Mesenchymal stem cell (in vitro differentiated cells and primary cell): ENCODE results near the gene SUPT3H.

Experiments used
- DNase-seq: peaks from one replicate; pipeline ENCODE4 v3.0.0-alpha.2; 2013
- H2AFZ ChIP-seq: one replicate; pipeline ENCODE4 v1.6.1; 2013; ENCODE audit warnings: low read depth, mild to moderate bottlenecking, control low read depth, inconsistent platforms, low read length, moderate library complexity
- H2AK5ac ChIP-seq: 2 replicates; pipeline ENCODE4 v1.6.1; 2013; ENCODE audit warnings: low read length, moderate library complexity, mild to moderate bottlenecking, inconsistent platforms; ENCODE audit not compliant: severe bottlenecking
- H2BK120ac ChIP-seq: one replicate; pipeline ENCODE4 v1.6.1; 2013; ENCODE audit warnings: low read depth, mild to moderate bottlenecking, inconsistent platforms, low read length, moderate library complexity
- H2BK12ac ChIP-seq, 2 experiments: one replicate each; pipeline ENCODE4 v1.6.1; 2013; ENCODE audit warnings: inconsistent platforms in 2 of 2, low read length in 2 of 2, mild to moderate bottlenecking in 2 of 2, moderate library complexity in 2 of 2, control low read depth in 1 of 2
- H2BK15ac ChIP-seq: one replicate; pipeline ENCODE4 v1.6.1; 2013; ENCODE audit warnings: mild to moderate bottlenecking, low read depth, inconsistent platforms; ENCODE audit not compliant: poor library complexity, severe bottlenecking
- H2BK5ac ChIP-seq: 2 replicates; pipeline ENCODE4 v1.6.1; 2013; ENCODE audit warnings: low read depth, mild to moderate bottlenecking, low read length, control low read depth, inconsistent platforms; ENCODE audit not compliant: poor library complexity, severe bottlenecking
- H3K14ac ChIP-seq, 2 experiments: one replicate each; pipeline ENCODE4 v1.6.1; 2013; ENCODE audit warnings: inconsistent platforms in 2 of 2, low read length in 2 of 2, control low read depth in 1 of 2, mild to moderate bottlenecking in 1 of 2, moderate library complexity in 1 of 2
- H3K18ac ChIP-seq, 2 experiments: one replicate each; pipeline ENCODE4 v1.6.1; 2013; ENCODE audit warnings: inconsistent platforms in 2 of 2, low read length in 2 of 2, control low read depth in 1 of 2, low read depth in 1 of 2, mild to moderate bottlenecking in 1 of 2
- H3K23ac ChIP-seq, 2 experiments: one replicate each; pipeline ENCODE4 v1.6.1; 2013; ENCODE audit warnings: inconsistent platforms in 2 of 2, low read length in 2 of 2, mild to moderate bottlenecking in 2 of 2, moderate library complexity in 2 of 2, control low read depth in 1 of 2
- H3K27ac ChIP-seq: 2 replicates; pipeline ENCODE4 v1.5.1; 2013; ENCODE audit warnings: mild to moderate bottlenecking, moderate library complexity, low read length, control low read depth, inconsistent platforms; ENCODE audit not compliant: poor library complexity, severe bottlenecking
- H3K27me3 ChIP-seq, 2 experiments: 2 replicates each; pipeline versions ENCODE4 v1.6.1 to v1.7.0; 2013; ENCODE audit warnings: low read length in 2 of 2, mild to moderate bottlenecking in 2 of 2, moderate library complexity in 2 of 2, control low read depth in 1 of 2, inconsistent platforms in 1 of 2; ENCODE audit not compliant: control insufficient read depth in 1 of 2, insufficient read depth in 1 of 2
- H3K36me3 ChIP-seq, 2 experiments: 2 replicates each; pipeline versions ENCODE4 v1.6.1 to v1.7.0; 2013; ENCODE audit warnings: low read length in 2 of 2, control low read depth in 1 of 2, inconsistent platforms in 1 of 2, low read depth in 1 of 2, mild to moderate bottlenecking in 1 of 2; ENCODE audit not compliant: insufficient read depth in 2 of 2, control insufficient read depth in 1 of 2
- H3K4ac ChIP-seq, 2 experiments: one replicate each; pipeline ENCODE4 v1.6.1; 2013; ENCODE audit warnings: inconsistent platforms in 2 of 2, low read length in 2 of 2, mild to moderate bottlenecking in 2 of 2, moderate library complexity in 2 of 2, control low read depth in 1 of 2, low read depth in 1 of 2
- H3K4me1 ChIP-seq: 2 replicates; pipeline ENCODE4 v1.6.1; 2013; ENCODE audit warnings: low read depth, low read length, control low read depth; ENCODE audit not compliant: control insufficient read depth, insufficient read depth
- H3K4me2 ChIP-seq: 2 replicates; pipeline ENCODE4 v1.6.1; 2013; ENCODE audit warnings: low read length, mild to moderate bottlenecking, inconsistent platforms; ENCODE audit not compliant: poor library complexity, severe bottlenecking
- H3K4me3 ChIP-seq, 2 experiments: 2 replicates each; pipeline versions ENCODE4 v1.5.1 to v1.7.0; 2013; ENCODE audit warnings: low read length in 2 of 2, mild to moderate bottlenecking in 2 of 2, control low read depth in 1 of 2, low read depth in 1 of 2; ENCODE audit not compliant: insufficient read depth in 1 of 2
- H3K79me1 ChIP-seq: replicated peaks from 2 replicates; pipeline ENCODE4 v1.6.1; 2013; ENCODE audit warnings: mild to moderate bottlenecking, control low read depth, low read length, inconsistent platforms; ENCODE audit not compliant: poor library complexity, severe bottlenecking
- H3K9ac ChIP-seq: 2 replicates; pipeline ENCODE4 v1.7.0; 2013; ENCODE audit warnings: mild to moderate bottlenecking, low read length, moderate library complexity
- H3K9me3 ChIP-seq: 2 replicates; pipeline ENCODE4 v1.7.0; 2013; ENCODE audit warnings: mild to moderate bottlenecking, low read length; ENCODE audit not compliant: control insufficient read depth
- H4K8ac ChIP-seq: one replicate; pipeline ENCODE4 v1.6.1; 2013; ENCODE audit warnings: inconsistent platforms, mild to moderate bottlenecking, low read length, moderate library complexity
- H4K91ac ChIP-seq: one replicate; pipeline ENCODE4 v1.6.1; 2013; ENCODE audit warnings: mild to moderate bottlenecking, low read length, inconsistent platforms
- WGBS: methylation state at CpG from one replicate; pipeline ENCODE4 v1.1.7; 2013; ENCODE audit warnings: mixed read lengths; 5-methylcytosine and 5-hydroxymethylcytosine counted together

The SUPT3H gene

GRCh38 chr6:44898296-44898930 is 479.3 kb downstream of the SUPT3H start:
- H3K23ac ChIP-seq = no peak overlapping the region
- peak; percentile 26 for DNase-seq
- 81% methylated on average over 10 of the region's 10 CpGs for WGBS

DNA sequence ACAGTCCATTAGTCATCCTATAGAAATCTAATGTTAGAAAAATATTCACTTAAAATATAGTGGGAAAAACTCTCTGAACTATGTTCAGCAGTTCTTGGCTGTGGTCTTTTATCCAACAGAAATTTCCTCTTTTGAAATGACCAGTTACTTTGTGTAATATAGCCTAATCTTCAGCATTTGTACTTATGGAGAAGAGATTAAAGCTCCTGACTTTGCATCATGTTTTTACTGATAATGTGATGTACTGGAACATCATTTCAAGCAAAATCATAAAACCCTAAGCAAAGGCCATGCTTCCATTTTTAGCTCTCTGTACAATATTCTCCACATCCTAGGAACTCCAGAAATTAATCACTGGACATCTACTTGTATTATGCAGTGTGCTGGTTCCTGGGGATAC is 480.4 kb downstream of the SUPT3H start:
- Histone ChIP-seq H4K91ac (no peak overlapping the region), H2AK5ac (no peak overlapping the region), H4K8ac (no peak overlapping the region), H2BK5ac (no peak overlapping the region), H3K4ac (no peak overlapping the region), H2BK12ac (no peak overlapping the region), H3K23ac (no peak overlapping the region), H3K4me3 (no peak overlapping the region), H3K4me1 (peaks cover 3% of the 10 kb centered on the region), H3K27ac (no peak overlapping the region), H3K14ac (no peak overlapping the region), H2BK15ac (no peak overlapping the region), H2AFZ (no peak overlapping the region), H3K27me3 (no peaks in the 10 kb centered on the region), H2BK120ac (no peak overlapping the region), H3K36me3 (no peaks in the 10 kb centered on the region), H3K79me1 (no peaks in the 10 kb centered on the region), H3K18ac (no peak overlapping the region), H3K4me2 (no peak overlapping the region), H3K9me3 (no peaks in the 10 kb centered on the region), H3K9ac (no peak overlapping the region)
- DNase-seq = no peak

More at GRCh38 chr6:44898296-44898930, 479.3 kb downstream of the SUPT3H start:
- H3K36me3 ChIP-seq = no peaks in the 10 kb centered on the region
- H2BK120ac ChIP-seq = no peak overlapping the region
- no peak overlapping the region for H2BK12ac ChIP-seq
- H2BK5ac ChIP-seq = no peak overlapping the region
- no peak overlapping the region for H2BK15ac ChIP-seq
- H3K27ac ChIP-seq = no peak overlapping the region
- H4K8ac ChIP-seq = no peak overlapping the region
- no peak overlapping the region for H3K4me2 ChIP-seq
- no peak overlapping the region for H3K9ac ChIP-seq
- peaks cover 3% of the 10 kb centered on the region for H3K4me1 ChIP-seq
- H3K18ac ChIP-seq = no peak overlapping the region
- H4K91ac ChIP-seq = no peak overlapping the region
- no peak overlapping the region for H3K14ac ChIP-seq
- no peaks in the 10 kb centered on the region for H3K9me3 ChIP-seq
- H3K79me1 ChIP-seq = no peaks in the 10 kb centered on the region
- no peak overlapping the region for H3K4ac ChIP-seq
- no peak overlapping the region for H3K4me3 ChIP-seq
- H3K27me3 ChIP-seq = no peaks in the 10 kb centered on the region
- H2AFZ ChIP-seq = no peak overlapping the region
- no peak overlapping the region for H2AK5ac ChIP-seq

- H2BK120ac ChIP-seq = no peak overlapping the region
- no peak overlapping the region for H3K14ac ChIP-seq
- no peak overlapping the region for H3K4me3 ChIP-seq
- H2BK15ac ChIP-seq = no peak overlapping the region
- H3K27me3 ChIP-seq = no peaks in the 10 kb centered on the region
- no peak overlapping the region for H2BK5ac ChIP-seq
- no peak overlapping the region for H3K18ac ChIP-seq
- 78% methylated on average over 3 of the region's 4 CpGs for WGBS
- H4K91ac ChIP-seq = no peak overlapping the region
- no peaks in the 10 kb centered on the region for H3K36me3 ChIP-seq
- H3K9me3 ChIP-seq = no peaks in the 10 kb centered on the region
- no peak overlapping the region for H4K8ac ChIP-seq
- H2AFZ ChIP-seq = no peak overlapping the region
- H3K4me1 ChIP-seq = peaks cover 3% of the 10 kb centered on the region
- H3K23ac ChIP-seq = no peak overlapping the region
- no peak overlapping the region for H3K4ac ChIP-seq
- no peak overlapping the region for H2AK5ac ChIP-seq
- no peaks in the 10 kb centered on the region for H3K79me1 ChIP-seq
- H3K4me2 ChIP-seq = no peak overlapping the region
- H3K27ac ChIP-seq = no peak overlapping the region
- no peak overlapping the region for H2BK12ac ChIP-seq
- no peak for DNase-seq
- H3K9ac ChIP-seq = no peak overlapping the region
Measured at GRCh38 chr6:44896701-44897100, 481.0 kb downstream of the SUPT3H start.

DNA sequence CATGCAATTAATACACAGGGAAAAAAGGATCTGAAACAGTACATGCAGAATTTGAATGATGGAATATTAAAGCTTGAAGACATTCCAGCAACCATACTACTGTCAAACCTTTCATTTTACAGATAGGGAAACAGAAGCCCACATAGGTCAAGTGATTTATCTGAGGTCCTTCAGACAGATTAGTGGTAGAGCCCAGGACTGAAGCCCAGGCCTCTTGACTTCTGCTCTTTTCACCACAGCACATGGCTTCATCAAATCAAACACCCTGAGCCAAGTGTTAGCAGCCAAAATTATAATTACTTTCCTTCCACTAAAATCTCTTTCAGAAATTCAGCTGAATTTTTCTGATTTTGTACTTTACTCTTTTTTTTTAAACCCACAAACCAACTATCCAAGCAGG is 485.2 kb downstream of the SUPT3H start:
- Histone ChIP-seq H3K4me1 (no peaks in the 10 kb centered on the region), H2AK5ac (no peak overlapping the region), H3K79me1 (no peaks in the 10 kb centered on the region), H2AFZ (no peak overlapping the region), H3K23ac (no peak overlapping the region), H3K4me3 (no peak overlapping the region), H2BK120ac (no peak overlapping the region), H2BK12ac (no peak overlapping the region), H2BK5ac (no peak overlapping the region), H3K27me3 (no peaks in the 10 kb centered on the region), H2BK15ac (no peak overlapping the region), H4K8ac (no peak overlapping the region), H4K91ac (no peak overlapping the region), H3K18ac (no peak overlapping the region), H3K9me3 (no peaks in the 10 kb centered on the region), H3K36me3 (no peaks in the 10 kb centered on the region), H3K9ac (no peak overlapping the region), H3K4me2 (no peak overlapping the region), H3K14ac (no peak overlapping the region), H3K4ac (no peak overlapping the region), H3K27ac (no peak overlapping the region)
- DNase-seq = no peak
